ENCODE data around the gene RXFP4. TPM values are rescaled to one million over a fixed set of nuclear protein-coding genes. Genes with fewer than 3 reads are reported as not detected.

The RXFP4 gene
- total and polyA plus RNA-seq, 4 donors = not detected

GRCh38 chr1:155947292-155947691 is 5.9 kb downstream of the RXFP4 start:
- Histone ChIP-seq H3K36me3 (ENCODE audit: control insufficient read depth in 4 of 4, insufficient read depth in 3 of 4, low read depth in 1 of 4, low read length in 3 of 4) (peaks cover 0 to 19% (median 11%) of the 10 kb centered on the region in 4 donors), H3K9me3 (ENCODE audit: control insufficient read depth in 4 of 4, low read length in 3 of 4) (no peaks in the 10 kb centered on the region), H3K27ac (ENCODE audit: low read depth in 1 of 2, low read length in 2 of 2) (no peak overlapping the region), H3K4me3 (ENCODE audit: low read depth in 1 of 3, low read length in 3 of 3) (no peak overlapping the region), H3K27me3 (ENCODE audit: control insufficient read depth in 4 of 4, insufficient read depth in 4 of 4, low read length in 3 of 4) (no peaks in the 10 kb centered on the region), H3K4me1 (ENCODE audit: control insufficient read depth in 4 of 4, insufficient read depth in 4 of 4, low read length in 3 of 4) (peaks cover 0 to 10% (median 0%) of the 10 kb centered on the region in 4 donors), H3K9ac (ENCODE audit: low read depth in 1 of 2, low read length in 2 of 2) (no peak overlapping the region)
- 72% methylated on average over 4 of the region's 4 CpGs for WGBS
- TF ChIP-seq RAD21 (IDR thresholded peaks at IDR 0.05) = no peak
- TF ChIP-seq ATF3 (IDR thresholded peaks at IDR 0.05) = no peak
- TF ChIP-seq SP1 (IDR thresholded peaks at IDR 0.05) = no peak
- TF ChIP-seq MAX (IDR thresholded peaks at IDR 0.05) = no peak
- TF ChIP-seq REST (IDR thresholded peaks at IDR 0.05) = no peak
- no peak for TF ChIP-seq HNF4A (conservative IDR thresholded peaks at IDR 0.05)
- TF ChIP-seq YY1 (IDR thresholded peaks at IDR 0.05) = no peak
- TF ChIP-seq CTCF (IDR thresholded peaks at IDR 0.05; ENCODE audit: low read depth, low read length, missing input control) = no peak
- no peak for TF ChIP-seq GABPA (IDR thresholded peaks at IDR 0.05 in 1 of 2, conservative IDR thresholded peaks at IDR 0.05 in 1 of 2)
- TF ChIP-seq HNF4G (IDR thresholded peaks at IDR 0.05) = no peak
- TF ChIP-seq JUND (IDR thresholded peaks at IDR 0.05) = no peak
- TF ChIP-seq NR2F2 (IDR thresholded peaks at IDR 0.05) = no peak
- no peak for TF ChIP-seq EGR1 (IDR thresholded peaks at IDR 0.05; ENCODE audit: low read depth in 2 of 2)
- DNase-seq (ENCODE audit: low spot score) = no peak

GRCh38 chr1:155947741-155948140 is 6.3 kb downstream of the RXFP4 start:
- Histone ChIP-seq H3K9ac (ENCODE audit: low read depth in 1 of 2, low read length in 2 of 2) (no peak overlapping the region), H3K36me3 (ENCODE audit: control insufficient read depth in 4 of 4, insufficient read depth in 3 of 4, low read depth in 1 of 4, low read length in 3 of 4) (peaks cover 0 to 24% (median 13%) of the 10 kb centered on the region in 4 donors), H3K9me3 (ENCODE audit: control insufficient read depth in 4 of 4, low read length in 3 of 4) (no peaks in the 10 kb centered on the region), H3K27me3 (ENCODE audit: control insufficient read depth in 4 of 4, insufficient read depth in 4 of 4, low read length in 3 of 4) (no peaks in the 10 kb centered on the region), H3K4me1 (ENCODE audit: control insufficient read depth in 4 of 4, insufficient read depth in 4 of 4, low read length in 3 of 4) (peaks cover 0 to 10% (median 0%) of the 10 kb centered on the region in 4 donors), H3K27ac (ENCODE audit: low read depth in 1 of 2, low read length in 2 of 2) (no peak overlapping the region), H3K4me3 (ENCODE audit: low read depth in 1 of 3, low read length in 3 of 3) (no peak overlapping the region)
- WGBS = 94% methylated on average over 8 of the region's 8 CpGs
- no peak for DNase-seq (ENCODE audit: low spot score)
- no peak for TF ChIP-seq ZBTB33 (IDR thresholded peaks at IDR 0.05)
- TF ChIP-seq TAF1 (conservative IDR thresholded peaks at IDR 0.05) = no peak
- TF ChIP-seq FOXA2 (IDR thresholded peaks at IDR 0.05) = no peak
- TF ChIP-seq FOXA1 (IDR thresholded peaks at IDR 0.05) = no peak
- no peak for TF ChIP-seq HNF4A (conservative IDR thresholded peaks at IDR 0.05)
- TF ChIP-seq SP1 (IDR thresholded peaks at IDR 0.05) = no peak

Measured in liver (tissue), 9 donors.